A673 (cell line): ENCODE measurements around the gene CDH15. TPM values are rescaled to one million over a fixed set of nuclear protein-coding genes. Genes with fewer than 3 reads are reported as not detected.

Experiments used
- BruUV-seq: library from RNA; stranded (reverse); fragments of 400-500 nt; replicated peaks from 2 replicates; lab custom pipeline; 2021; lab: Mats Ljungman, UMichigan
- CTCF ChIA-PET: fragments of 300-600 bp; sonication (Branson Sonifier 250); formaldehyde crosslinking; loops from one replicate; lab custom pipeline; 2022; ENCODE audit warnings: antibody characterized with exemption; lab: Charles Lee
- POLR2A ChIA-PET: fragments of 300-600 bp; sonication (Branson Sonifier 250); formaldehyde crosslinking; loops from one replicate; lab custom pipeline; 2022; ENCODE audit warnings: antibody characterized with exemption; ENCODE audit not compliant: low non-redundant PET; lab: Charles Lee
- DNase-seq: peaks from one replicate; pipeline ENCODE4 v3.0.0-alpha.2; 2015; ENCODE audit warnings: low spot score
- H3K27ac ChIP-seq: fragments of 200-600 bp; sonication (generic); 2 replicates; pipeline ENCODE4 v1.5.1; 2016; ENCODE audit warnings: mixed run types, low read depth, mild to moderate bottlenecking, mixed read lengths, antibody characterized with exemption, low read length; ENCODE audit not compliant: poor library complexity, severe bottlenecking
- H3K27me3 ChIP-seq: fragments of 200-600 bp; sonication (generic); replicated peaks from 2 replicates; pipeline ENCODE4 v1.6.1; 2017; ENCODE audit warnings: mixed run types, low read depth, mild to moderate bottlenecking, mixed read lengths, antibody characterized with exemption, low read length; ENCODE audit not compliant: insufficient read depth, poor library complexity
- H3K36me3 ChIP-seq: fragments of 200-600 bp; sonication (generic); 2 replicates; pipeline ENCODE4 v1.6.1; 2016; ENCODE audit warnings: mixed run types, mild to moderate bottlenecking, mixed read lengths, antibody characterized with exemption, low read length; ENCODE audit not compliant: insufficient read depth, poor library complexity, severe bottlenecking
- H3K4me1 ChIP-seq: fragments of 200-600 bp; sonication (generic); 2 replicates; pipeline ENCODE4 v1.6.1; 2017; ENCODE audit warnings: mixed run types, mild to moderate bottlenecking, mixed read lengths, antibody characterized with exemption, low read length; ENCODE audit not compliant: insufficient read depth, poor library complexity, severe bottlenecking
- H3K4me3 ChIP-seq: fragments of 200-600 bp; sonication (generic); 2 replicates; pipeline ENCODE4 v1.5.1; 2016; ENCODE audit warnings: low read depth, mixed run types, mild to moderate bottlenecking, mixed read lengths, low read length; ENCODE audit not compliant: poor library complexity, severe bottlenecking
- H3K9me3 ChIP-seq: fragments of 200-600 bp; sonication (generic); 2 replicates; pipeline ENCODE4 v1.6.1; 2016; ENCODE audit warnings: mixed run types, low read depth, mild to moderate bottlenecking, mixed read lengths, antibody characterized with exemption, low read length; ENCODE audit not compliant: poor library complexity, severe bottlenecking
- CTCF ChIP-seq: fragments of 300-800, 200-600 bp; sonication (generic); conservative IDR thresholded peaks from 2 replicates; pipeline ENCODE4 v1.5.1; 2017; ENCODE audit warnings: low read depth, mild to moderate bottlenecking, antibody characterized with exemption, low read length, moderate library complexity, mixed read lengths
- EZH2 ChIP-seq: fragments of 200-600 bp; sonication (generic); IDR thresholded peaks from 2 replicates; pipeline ENCODE4 v1.6.1; 2017; ENCODE audit warnings: borderline replicate concordance, low read depth, mild to moderate bottlenecking, mixed read lengths, antibody characterized with exemption, low read length; ENCODE audit not compliant: poor library complexity, severe bottlenecking
- intact Hi-C: fragments of 100-400 bp; cut with micrococcal nuclease; formaldehyde crosslinking; loops from one replicate; pipeline ENCODE4 v1.10.0; 2022; ENCODE audit not compliant: unreplicated experiment
- total RNA-seq: library from RNA; stranded (reverse); gene quantifications from 2 replicates; pipeline ENCODE4 v1.2.3, GENCODE V29; 2021

CDH15 gene
- total RNA-seq, 1 experiment from 2014 or later = 0.13 TPM

- TF ChIP-seq EZH2 (no peak), CTCF (no peak)
- H3K27me3 ChIP-seq = peaks cover 13% of the 10 kb centered on the region
- DNase-seq = no peak
- ChIA-PET POLR2A (no interaction called here), CTCF (no interaction called here)
- no TSS peak for BruUV-seq
- H3K9me3 ChIP-seq = no peaks in the 10 kb centered on the region
- H3K36me3 ChIP-seq = no peaks in the 10 kb centered on the region
- H3K4me3 ChIP-seq = no peak overlapping the region
- H3K27ac ChIP-seq = no peak overlapping the region
- intact Hi-C loops = no loop called here
- H3K4me1 ChIP-seq = peaks cover 14% of the 10 kb centered on the region
Measured at GRCh38 chr16:89197033-89197632, 25.6 kb downstream of the CDH15 start.

GRCh38 chr16:89197633-89198416 is 26.3 kb downstream of the CDH15 start:
- POLR2A ChIA-PET = no interaction called here

More at GRCh38 chr16:89197633-89198416, 26.3 kb downstream of the CDH15 start:
- no peak overlapping the region for H3K4me3 ChIP-seq
- H3K9me3 ChIP-seq = no peaks in the 10 kb centered on the region
- intact Hi-C loops = no loop called here
- peaks cover 14% of the 10 kb centered on the region for H3K4me1 ChIP-seq
- no peak for TF ChIP-seq CTCF
- no peak for TF ChIP-seq EZH2
- no peak overlapping the region for H3K27ac ChIP-seq
- peaks cover 18% of the 10 kb centered on the region for H3K27me3 ChIP-seq
- DNase-seq = no peak
- CTCF ChIA-PET = no interaction called here
- no TSS peak for BruUV-seq
- no peaks in the 10 kb centered on the region for H3K36me3 ChIP-seq
